Mesodermal cell (in vitro differentiated cells): ENCODE data around the gene ACSL5.

Experiments used
- H3K27ac ChIP-seq: 2 replicates; pipeline ENCODE4 v1.7.0; 2013; ENCODE audit warnings: mild to moderate bottlenecking, low read depth, low read length, moderate library complexity; ENCODE audit not compliant: severe bottlenecking
- H3K36me3 ChIP-seq: 2 replicates; pipeline ENCODE4 v1.7.1; 2013; ENCODE audit warnings: mild to moderate bottlenecking, low read length, moderate library complexity; ENCODE audit not compliant: control insufficient read depth, insufficient read depth
- H3K4me1 ChIP-seq: one replicate; pipeline ENCODE4 v1.7.1; 2013; ENCODE audit warnings: mild to moderate bottlenecking, low read length; ENCODE audit not compliant: insufficient read depth, control insufficient read depth, poor library complexity, severe bottlenecking
- H3K4me3 ChIP-seq: 2 replicates; pipeline ENCODE4 v1.7.0; 2013; ENCODE audit warnings: low read length, control low read depth, mild to moderate bottlenecking; ENCODE audit not compliant: insufficient read depth, poor library complexity, severe bottlenecking; ENCODE audit errors: extremely low read depth
- H3K9me3 ChIP-seq: 2 replicates; pipeline ENCODE4 v1.7.1; 2013; ENCODE audit warnings: mild to moderate bottlenecking, low read length, moderate library complexity; ENCODE audit not compliant: control insufficient read depth
- WGBS, 2 experiments: methylation state at CpG; one replicate each; pipeline ENCODE4 v1.1.5; 2013; ENCODE audit warnings: missing lambda C conversion rate in 2 of 2; ENCODE audit not compliant: insufficient coverage in 2 of 2; 5-methylcytosine and 5-hydroxymethylcytosine counted together

The ACSL5 gene

DNA sequence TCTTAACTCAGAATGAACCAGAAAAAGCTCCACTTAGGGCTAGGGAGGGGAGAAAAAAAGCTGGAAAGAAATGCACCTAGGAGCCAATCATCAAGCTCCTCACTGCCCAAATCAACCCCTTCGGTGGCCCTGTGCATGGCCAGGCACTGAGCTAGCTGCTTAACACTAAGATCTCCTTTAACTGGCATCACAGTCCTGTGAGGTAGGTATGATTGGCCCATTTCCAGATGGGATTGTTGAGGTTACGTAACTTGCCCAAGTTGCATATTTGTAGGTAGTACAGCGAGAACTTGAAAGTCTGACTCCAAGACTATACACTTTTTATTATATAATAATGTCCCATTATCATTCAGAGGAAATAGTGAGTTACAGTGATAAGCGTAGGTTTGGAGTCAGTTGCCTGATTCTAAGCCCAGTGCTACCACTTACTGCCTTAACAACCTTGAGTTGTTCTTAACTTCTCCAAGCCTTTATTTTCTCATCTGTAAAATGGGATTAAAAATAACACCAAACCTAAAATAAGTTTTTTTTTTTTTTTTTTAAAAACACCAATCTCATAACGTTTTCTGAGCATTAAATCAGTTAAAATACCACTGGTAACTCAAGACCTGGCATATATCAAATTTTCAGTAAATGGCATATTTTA, 37.2 kb upstream of the ACSL5 start:
- Histone ChIP-seq H3K9me3 (no peaks in the 10 kb centered on the region), H3K4me3 (no peak overlapping the region), H3K27ac (no peak overlapping the region), H3K4me1 (peaks cover 3% of the 10 kb centered on the region), H3K36me3 (no peaks in the 10 kb centered on the region)
- 100% methylated on average over 1 of the region's 5 CpGs; no CpG with 5 or more reads in 1 of the 2 experiments for WGBS, 2 experiments

DNA sequence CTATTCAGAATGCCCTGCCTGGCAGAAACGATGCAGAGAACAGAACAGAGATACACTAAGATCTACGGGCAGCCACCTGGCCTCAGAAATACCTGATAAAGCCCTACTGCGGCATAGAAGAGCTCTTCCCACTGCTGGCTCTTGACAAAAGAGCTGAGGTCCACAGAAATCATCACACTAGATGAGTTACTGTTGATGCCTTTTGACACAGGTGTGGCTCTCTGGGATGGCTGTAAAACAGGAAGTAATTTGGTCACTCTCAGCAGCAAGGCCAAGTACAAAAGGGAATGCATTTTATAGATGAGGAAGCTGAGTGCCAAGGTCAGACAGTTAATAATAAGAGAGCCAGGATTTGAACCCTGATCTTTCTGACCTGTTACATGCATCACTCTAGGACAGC, 35.0 kb upstream of the ACSL5 start:
- no peak overlapping the region for H3K4me3 ChIP-seq
- 76 to 100% methylated on average over 3 of the region's 3 CpGs for WGBS, 2 experiments
- H3K27ac ChIP-seq, result no peak overlapping the region
- H3K9me3 ChIP-seq, result no peaks in the 10 kb centered on the region
- no peaks in the 10 kb centered on the region for H3K4me1 ChIP-seq
- H3K36me3 ChIP-seq, result no peaks in the 10 kb centered on the region

DNA sequence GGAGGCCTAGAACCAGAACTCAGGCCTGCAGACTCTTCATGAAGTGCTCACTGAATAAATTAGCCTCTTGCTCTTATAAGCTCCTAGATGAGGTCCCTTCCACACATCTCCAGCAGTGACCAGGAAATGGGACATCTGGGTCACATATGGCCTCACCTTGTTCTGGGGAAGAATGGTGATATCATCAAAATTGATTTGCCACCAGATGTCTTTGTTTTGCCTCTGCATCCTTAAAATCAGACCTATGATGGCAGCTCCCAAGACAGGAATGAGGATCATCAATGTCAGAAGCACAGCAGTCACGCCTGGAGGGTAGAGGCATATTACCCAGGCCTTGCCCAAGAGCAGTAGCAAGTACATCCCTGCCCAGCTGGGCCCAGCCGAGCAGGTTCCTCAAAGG, 33.3 kb upstream of the ACSL5 start:
- H3K4me1 ChIP-seq, result peaks cover 2% of the 10 kb centered on the region
- H3K4me3 ChIP-seq, result no peak overlapping the region
- no peaks in the 10 kb centered on the region for H3K9me3 ChIP-seq
- H3K27ac ChIP-seq, result no peak overlapping the region
- 95 to 100% methylated on average over 2 of the region's 2 CpGs for WGBS, 2 experiments
- H3K36me3 ChIP-seq, result no peaks in the 10 kb centered on the region

DNA sequence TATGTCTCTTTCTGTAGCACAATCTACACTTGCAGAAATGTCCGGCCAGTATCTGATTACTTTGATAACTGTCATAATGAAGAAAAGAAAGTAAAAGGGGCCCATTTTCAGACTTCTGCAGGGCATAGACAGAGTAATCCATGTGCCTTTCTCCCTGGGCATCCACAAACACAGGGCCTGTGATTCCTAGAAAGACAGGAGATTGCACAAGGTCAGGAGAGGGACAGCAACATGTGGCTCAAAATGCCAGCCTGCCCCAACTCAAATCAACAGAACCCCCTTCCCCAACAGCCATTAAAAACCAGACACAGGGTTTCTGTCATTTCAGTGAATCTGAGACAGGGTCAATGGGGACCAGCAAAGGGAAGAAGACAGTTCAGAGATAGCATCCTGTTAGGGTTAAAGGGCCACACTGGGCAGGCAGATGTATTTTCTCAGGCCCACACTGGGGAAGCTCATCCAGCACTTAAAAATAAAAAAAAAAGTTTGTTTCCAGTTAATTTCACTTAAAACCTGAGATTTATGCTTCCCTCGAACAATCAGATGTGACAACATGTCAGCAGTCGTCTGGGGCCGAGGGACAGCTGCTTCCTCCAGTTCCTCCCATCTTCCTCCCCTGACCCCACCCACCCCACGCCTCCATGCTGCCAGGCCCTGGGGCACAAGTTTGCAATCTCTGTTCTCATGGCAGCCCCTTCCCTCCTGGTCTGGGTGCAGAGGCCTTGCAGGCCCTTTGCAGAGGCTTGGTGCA, 30.7 kb upstream of the ACSL5 start:
- H3K4me3 ChIP-seq, result no peak overlapping the region
- 85 to 97% methylated on average over 4 to 5 of the region's 5 CpGs for WGBS, 2 experiments
- H3K4me1 ChIP-seq, result peaks cover 2% of the 10 kb centered on the region
- H3K27ac ChIP-seq, result no peak overlapping the region
- no peaks in the 10 kb centered on the region for H3K9me3 ChIP-seq
- H3K36me3 ChIP-seq, result no peaks in the 10 kb centered on the region

DNA sequence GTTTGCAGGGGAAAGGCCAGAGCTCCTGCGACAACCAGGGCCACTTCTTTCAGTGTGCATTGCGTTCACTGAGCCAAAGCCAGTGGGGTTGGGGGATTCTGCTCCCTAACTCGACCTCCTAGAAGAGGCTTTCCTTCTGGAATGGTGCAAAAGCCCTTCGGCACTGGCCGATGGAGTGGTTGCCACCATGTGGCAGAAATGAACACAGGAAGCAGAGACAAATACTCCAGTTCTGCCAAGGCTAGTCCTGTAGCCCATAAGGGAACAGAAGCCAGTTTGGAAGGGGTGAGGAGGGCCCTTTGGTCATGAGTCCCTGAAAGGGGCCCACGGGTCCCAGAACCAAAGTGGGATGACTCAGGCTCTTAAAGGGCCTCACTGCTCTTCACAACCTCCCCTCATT, 29.7 kb upstream of the ACSL5 start:
- Histone ChIP-seq H3K4me3 (no peak overlapping the region), H3K4me1 (peaks cover 2% of the 10 kb centered on the region), H3K9me3 (no peaks in the 10 kb centered on the region), H3K27ac (no peak overlapping the region), H3K36me3 (no peaks in the 10 kb centered on the region)
- WGBS, 2 experiments, result 95 to 99% methylated on average over 5 of the region's 6 CpGs

DNA sequence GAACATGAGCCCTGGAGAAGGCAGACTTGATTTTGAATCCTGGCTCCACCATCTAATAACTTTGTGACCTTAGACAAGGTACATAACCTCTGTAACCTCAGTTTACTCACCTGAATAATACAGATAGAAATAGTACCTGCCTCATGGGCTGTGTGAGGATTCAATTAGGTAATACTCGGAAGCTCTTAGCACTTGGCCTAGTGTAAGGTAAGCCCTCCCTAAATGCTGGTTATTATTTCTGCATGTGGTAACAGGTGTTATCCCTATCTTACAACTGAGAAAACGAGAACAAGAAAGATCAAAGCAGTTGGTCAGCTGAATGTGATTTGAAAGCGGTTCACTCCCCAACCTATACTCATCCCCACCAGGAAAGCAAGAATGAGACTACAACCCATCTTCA, 28.7 kb upstream of the ACSL5 start:
- H3K4me3 ChIP-seq, result no peak overlapping the region
- peaks cover 2% of the 10 kb centered on the region for H3K4me1 ChIP-seq
- 100% methylated on average over 1 of the region's 3 CpGs; no CpG with 5 or more reads in 1 of the 2 experiments for WGBS, 2 experiments
- no peak overlapping the region for H3K27ac ChIP-seq
- no peaks in the 10 kb centered on the region for H3K9me3 ChIP-seq
- no peaks in the 10 kb centered on the region for H3K36me3 ChIP-seq

DNA sequence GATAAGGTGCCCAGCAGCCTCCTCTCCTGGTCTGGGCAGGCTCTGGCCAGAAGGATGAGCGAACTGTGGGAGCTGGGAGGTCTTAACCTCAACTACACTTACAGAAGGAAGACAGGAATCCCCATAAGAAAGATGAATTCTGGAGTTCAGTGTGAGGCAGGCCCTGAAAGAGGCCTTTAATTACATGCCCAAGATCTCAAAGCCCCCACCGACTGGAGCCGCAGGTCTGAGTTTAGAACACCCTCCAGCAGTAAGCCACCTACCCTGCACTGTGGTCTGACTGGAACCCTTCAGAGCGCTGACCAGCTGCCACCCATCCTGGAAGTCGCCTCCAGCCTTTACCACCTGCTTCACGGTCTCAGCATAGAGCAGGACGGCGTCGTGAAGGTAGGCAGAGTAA, 28.2 kb upstream of the ACSL5 start:
- peaks cover 2% of the 10 kb centered on the region for H3K4me1 ChIP-seq
- 88 to 94% methylated on average over 8 of the region's 9 CpGs for WGBS, 2 experiments
- no peaks in the 10 kb centered on the region for H3K36me3 ChIP-seq
- H3K4me3 ChIP-seq, result no peak overlapping the region
- H3K9me3 ChIP-seq, result no peaks in the 10 kb centered on the region
- H3K27ac ChIP-seq, result no peak overlapping the region

DNA sequence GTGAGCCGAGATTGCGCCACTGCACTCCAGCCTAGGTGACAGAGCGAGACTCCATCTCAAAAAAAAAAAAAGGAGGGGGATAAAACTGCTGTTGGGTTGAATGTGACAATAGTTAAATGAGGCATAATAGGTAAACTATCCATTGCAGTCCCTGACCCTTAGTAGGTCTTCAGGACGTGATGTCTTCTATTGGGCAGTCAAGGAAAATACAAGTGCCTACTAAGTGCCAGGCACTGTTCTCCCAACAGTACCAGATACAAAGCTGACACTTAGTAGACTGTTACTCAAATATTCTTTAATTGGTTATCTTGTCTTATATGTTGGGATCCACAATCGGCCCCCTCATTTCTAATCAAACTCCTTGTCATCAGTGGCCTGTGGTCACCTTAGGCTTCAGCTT, 27.1 kb upstream of the ACSL5 start:
- Histone ChIP-seq H3K27ac (no peak overlapping the region), H3K36me3 (no peaks in the 10 kb centered on the region), H3K4me3 (no peak overlapping the region), H3K9me3 (no peaks in the 10 kb centered on the region), H3K4me1 (peaks cover 2% of the 10 kb centered on the region)
- 89 to 100% methylated on average over 3 to 5 of the region's 5 CpGs for WGBS, 2 experiments

DNA sequence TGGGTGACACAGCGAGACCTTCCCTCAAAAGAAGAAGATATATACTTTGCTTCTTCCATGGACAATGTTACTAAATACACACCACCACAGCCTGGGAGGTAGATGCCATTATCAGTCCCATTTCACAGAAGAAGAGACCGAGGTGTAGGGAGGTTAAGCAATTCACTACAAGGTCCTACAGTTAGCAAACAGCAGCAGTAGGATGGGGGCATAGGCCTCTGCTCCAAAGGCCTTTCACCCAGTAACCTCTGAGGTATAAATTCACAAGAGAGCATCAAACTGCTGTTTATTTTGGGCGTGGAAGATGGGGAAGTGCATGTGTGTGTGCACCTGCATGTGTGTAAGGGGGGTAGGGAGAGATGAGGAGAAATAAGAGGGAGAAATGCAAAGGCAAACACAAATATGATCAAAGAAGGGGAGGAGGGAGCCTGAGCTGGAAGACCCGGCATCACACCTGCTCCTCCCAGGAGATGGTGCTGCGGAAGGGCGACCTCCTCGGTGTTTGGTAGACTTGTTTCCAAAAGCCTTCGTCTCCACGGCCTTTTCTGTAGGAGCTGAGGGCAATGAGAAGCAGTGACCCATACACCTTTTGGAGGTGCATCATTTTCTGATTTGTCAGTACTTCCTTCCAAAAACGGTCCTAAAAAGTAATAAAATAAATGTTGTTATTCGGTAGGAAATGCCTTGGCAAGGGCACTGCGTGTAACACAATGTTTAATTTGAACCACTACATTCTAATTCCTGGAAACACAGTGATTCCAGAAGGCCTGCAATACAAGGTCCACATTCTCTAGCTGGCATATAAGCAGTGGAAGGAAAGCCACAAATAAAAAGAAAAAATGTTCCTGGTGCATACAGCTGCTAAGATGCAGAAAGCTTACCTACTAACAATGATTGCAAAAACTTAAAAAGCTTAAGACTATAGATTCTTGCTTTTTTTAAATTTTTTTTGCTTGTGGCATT, 25.9 kb upstream of the ACSL5 start:
- H3K27ac ChIP-seq, result no peak overlapping the region
- H3K9me3 ChIP-seq, result no peaks in the 10 kb centered on the region
- H3K36me3 ChIP-seq, result no peaks in the 10 kb centered on the region
- H3K4me1 ChIP-seq, result peaks cover 2% of the 10 kb centered on the region
- WGBS, 2 experiments, result 87 to 98% methylated on average over 5 to 9 of the region's 12 CpGs
- H3K4me3 ChIP-seq, result no peak overlapping the region

DNA sequence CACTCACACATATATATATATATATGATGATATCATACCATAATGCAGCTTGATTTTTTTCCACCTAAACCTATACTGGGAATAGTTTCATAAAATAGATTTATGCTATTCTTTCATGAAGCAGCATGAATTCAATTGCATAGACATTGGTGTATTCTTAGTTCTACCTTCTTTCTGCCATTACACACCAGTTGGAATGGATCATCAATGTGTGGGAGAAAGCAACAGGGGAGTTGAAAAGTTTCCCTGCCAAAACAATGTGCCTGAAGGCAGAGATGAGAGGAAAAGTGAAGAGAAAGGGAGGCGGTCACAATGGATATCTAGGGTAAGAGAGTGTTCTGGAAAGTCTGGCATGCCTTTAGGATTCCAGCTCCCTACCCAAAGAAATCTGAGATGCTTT, 25.2 kb upstream of the ACSL5 start:
- H3K9me3 ChIP-seq, result no peaks in the 10 kb centered on the region
- no peak overlapping the region for H3K27ac ChIP-seq
- H3K4me1 ChIP-seq, result peaks cover 2% of the 10 kb centered on the region
- H3K36me3 ChIP-seq, result no peaks in the 10 kb centered on the region
- no CpG with 5 or more reads among the region's 1 CpG for WGBS, 2 experiments
- H3K4me3 ChIP-seq, result no peak overlapping the region
